OCI-LY3 (cell line): ENCODE measurements around the gene GRIP1.

Source experiments
- CTCF ChIP-seq: fragments of 200-600, 300-600 bp; sonication (generic); IDR thresholded peaks from 2 replicates; pipeline ENCODE4 v1.5.1; 2014; ENCODE audit warnings: antibody characterized with exemption, low read length, low read depth
- EZH2phosphoT487 ChIP-seq: fragments of 200-600 bp; shearing (Covaris generic); IDR thresholded peaks from 2 replicates; pipeline ENCODE4 v1.6.1; 2018; ENCODE audit warnings: antibody characterized with exemption, mixed run types, low read depth

- TF ChIP-seq CTCF (no peak), EZH2phosphoT487 (no peak)
Measured at GRCh38 chr12:66694666-66695613, 16.1 kb upstream of the GRIP1 start.
